ENCODE results near the gene C19orf53. TPM values are rescaled to one million over a fixed set of nuclear protein-coding genes. Genes with fewer than 3 reads are reported as not detected.
A peak's percentile ranks its signal among the peaks of the same experiment; 100 is the strongest.

C19orf53 gene
- total and polyA plus RNA-seq, 2 of the 13 experiments (the other 11 are each of a cell fraction or from before 2014, with no cell fraction given): 129 to 130 TPM

- no peak for TF ChIP-seq ZNF576 (CRISPR knock-in tag; IDR thresholded peaks at IDR 0.05)
- TF ChIP-seq CBFB (CRISPR knock-in tag; IDR thresholded peaks at IDR 0.05): no peak
- peak; percentile 95 for TF ChIP-seq POLR2G (IDR thresholded peaks at IDR 0.05; ENCODE audit: low read depth, low read length)
- peak; percentile 98 for TF ChIP-seq POLR2AphosphoS5 (IDR thresholded peaks at IDR 0.05; ENCODE audit: low read depth, low read length)
- peak; percentile 62 for TF ChIP-seq XRCC5 (optimal IDR thresholded peaks at IDR 0.05; ENCODE audit: low read length)
- peak; percentile 44 for TF ChIP-seq ZNF605 (CRISPR knock-in tag; IDR thresholded peaks at IDR 0.05)
- TF ChIP-seq KLF6 (CRISPR knock-in tag; IDR thresholded peaks at IDR 0.05): peak; percentile 66; the same call in 1 of the 2 replicates
- 0 out of 2 replicates have a peak, but pooled peaks have one; percentile 41 for TF ChIP-seq RXRA (CRISPR knock-in tag; IDR thresholded peaks at IDR 0.05)
- TF ChIP-seq SMAD3 (CRISPR knock-in tag; IDR thresholded peaks at IDR 0.05): 0 out of 2 replicates have a peak, but pooled peaks have one; percentile 24
- peak; percentile 51; the same call in 1 of the 2 replicates for TF ChIP-seq ARID4A (CRISPR knock-in tag; IDR thresholded peaks at IDR 0.05; ENCODE audit: borderline replicate concordance)
- TF ChIP-seq MED8 (CRISPR knock-in tag; IDR thresholded peaks at IDR 0.05; ENCODE audit: insufficient replicate concordance): no peak
- no peak for TF ChIP-seq PLSCR1 (CRISPR knock-in tag; IDR thresholded peaks at IDR 0.05; ENCODE audit: borderline replicate concordance)
- TF ChIP-seq MIER2 (CRISPR knock-in tag; IDR thresholded peaks at IDR 0.05): no peak
- TF ChIP-seq ELF1 (CRISPR knock-in tag; IDR thresholded peaks at IDR 0.05): no peak
- peak; percentile 40; the same call in 1 of the 2 replicates for TF ChIP-seq ZMYM4 (CRISPR knock-in tag; IDR thresholded peaks at IDR 0.05)
- TF ChIP-seq SPEN (CRISPR knock-in tag; IDR thresholded peaks at IDR 0.05; ENCODE audit: low read depth): peak; percentile 38; the same call in 1 of the 2 replicates
- TF ChIP-seq SSRP1 (CRISPR knock-in tag; IDR thresholded peaks at IDR 0.05): no peak
- peak; percentile 80 for TF ChIP-seq GATAD1 (CRISPR knock-in tag; IDR thresholded peaks at IDR 0.05)
- peak; percentile 51; the same call in 1 of the 2 replicates for TF ChIP-seq ZNF350 (CRISPR knock-in tag; IDR thresholded peaks at IDR 0.05; ENCODE audit: borderline replicate concordance, low read depth)
- peak; percentile 41; the same call in 1 of the 2 replicates for TF ChIP-seq GMEB1 (CRISPR knock-in tag; IDR thresholded peaks at IDR 0.05; ENCODE audit: borderline replicate concordance)
- peak; percentile 62; the same call in 1 of the 2 replicates for TF ChIP-seq GATA4 (IDR thresholded peaks at IDR 0.05; ENCODE audit: borderline replicate concordance, low read depth)
Measured at GRCh38 chr19:13731147-13731964, 42.9 kb upstream of the C19orf53 start (continued).

Measured in HepG2 (cell line).